ENCODE measurements around the gene DENND1C. TPM values are rescaled to one million over a fixed set of nuclear protein-coding genes. Genes with fewer than 3 reads are reported as not detected.
"Not testable (repeated sequence)": the region's sequence is repeated elsewhere in the genome, so short reads cannot be mapped to it uniquely, and the experiment has no call there.

Gene DENND1C
- polyA plus RNA-seq, 3 donors = 37.1 to 40.5 (median 40.0) TPM

DNA sequence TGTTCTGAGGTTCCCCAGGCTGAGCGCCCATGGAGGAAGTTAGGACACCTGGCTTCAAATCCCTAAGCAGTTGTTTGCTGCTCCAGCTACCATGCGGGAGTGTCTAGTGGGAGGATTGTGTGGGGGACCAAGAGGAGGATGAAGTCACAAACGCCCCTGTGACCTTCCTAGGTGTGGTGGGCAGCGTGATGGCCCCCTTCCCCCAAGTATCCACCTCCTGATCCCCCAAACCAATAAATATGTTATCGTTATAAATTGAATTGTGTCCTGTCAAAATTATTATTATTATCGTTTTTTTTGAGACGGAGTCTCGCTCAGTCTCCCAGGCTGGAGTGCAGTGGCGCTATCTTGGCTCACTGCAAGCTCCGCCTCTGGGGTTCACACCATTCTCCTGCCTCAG is 47.9 kb downstream of the DENND1C start, which contains the start of gene SLC25A41:
Gene SLC25A41, minus strand, starts transcription at position 101 of the 400 bp plus-strand sequence. Its CDS starts 70 bp downstream, at position 31.
- DNase-seq (ENCODE audit: extremely low read depth in 1 of 11, low read depth in 9 of 11, low spot score in 4 of 11) = no peak

DNA sequence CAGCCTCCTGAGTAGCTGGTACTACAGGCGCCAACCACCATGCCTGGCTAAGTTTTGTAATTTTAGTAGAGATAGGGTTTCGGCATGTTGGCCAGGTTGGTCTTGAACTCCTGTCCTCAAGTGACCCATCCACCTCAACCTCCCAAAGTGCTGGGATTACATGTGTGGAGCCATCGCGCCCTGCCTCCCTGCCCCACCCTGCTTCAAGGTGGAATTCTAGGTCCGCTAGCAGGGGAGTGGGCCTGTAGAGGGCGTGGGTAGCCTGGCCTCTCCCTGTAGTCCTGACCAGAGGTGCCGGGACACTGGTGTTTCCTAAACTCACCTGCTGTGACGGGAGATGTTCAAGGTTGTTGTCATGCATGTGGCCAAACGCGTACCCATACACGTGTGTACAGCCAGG is 48.4 kb downstream of the DENND1C start:
- DNase-seq (ENCODE audit: extremely low read depth in 1 of 11, low read depth in 9 of 11, low spot score in 4 of 11) = no peak

DNA sequence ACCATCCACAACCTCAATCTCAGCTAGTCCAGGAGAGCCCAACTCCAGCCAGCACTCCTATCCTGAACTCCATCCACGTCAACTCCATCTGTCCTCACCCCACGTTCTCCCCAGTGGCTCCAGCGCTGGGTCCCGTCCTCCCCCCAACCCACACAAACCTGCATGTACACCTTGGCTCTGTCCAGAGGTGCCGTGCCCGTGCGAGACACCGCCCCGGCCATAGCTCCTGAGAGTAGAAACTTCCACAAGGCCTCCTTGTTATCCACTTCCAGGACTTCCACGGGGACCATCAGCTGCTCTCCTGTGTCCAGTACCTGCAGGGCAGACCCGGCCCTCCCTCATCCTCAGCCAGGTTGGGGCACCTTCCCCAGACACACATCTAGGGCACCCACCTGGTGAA is 49.7 kb downstream of the DENND1C start:
- DNase-seq (ENCODE audit: extremely low read depth in 1 of 11, low read depth in 9 of 11, low spot score in 4 of 11) = no peak

DNA sequence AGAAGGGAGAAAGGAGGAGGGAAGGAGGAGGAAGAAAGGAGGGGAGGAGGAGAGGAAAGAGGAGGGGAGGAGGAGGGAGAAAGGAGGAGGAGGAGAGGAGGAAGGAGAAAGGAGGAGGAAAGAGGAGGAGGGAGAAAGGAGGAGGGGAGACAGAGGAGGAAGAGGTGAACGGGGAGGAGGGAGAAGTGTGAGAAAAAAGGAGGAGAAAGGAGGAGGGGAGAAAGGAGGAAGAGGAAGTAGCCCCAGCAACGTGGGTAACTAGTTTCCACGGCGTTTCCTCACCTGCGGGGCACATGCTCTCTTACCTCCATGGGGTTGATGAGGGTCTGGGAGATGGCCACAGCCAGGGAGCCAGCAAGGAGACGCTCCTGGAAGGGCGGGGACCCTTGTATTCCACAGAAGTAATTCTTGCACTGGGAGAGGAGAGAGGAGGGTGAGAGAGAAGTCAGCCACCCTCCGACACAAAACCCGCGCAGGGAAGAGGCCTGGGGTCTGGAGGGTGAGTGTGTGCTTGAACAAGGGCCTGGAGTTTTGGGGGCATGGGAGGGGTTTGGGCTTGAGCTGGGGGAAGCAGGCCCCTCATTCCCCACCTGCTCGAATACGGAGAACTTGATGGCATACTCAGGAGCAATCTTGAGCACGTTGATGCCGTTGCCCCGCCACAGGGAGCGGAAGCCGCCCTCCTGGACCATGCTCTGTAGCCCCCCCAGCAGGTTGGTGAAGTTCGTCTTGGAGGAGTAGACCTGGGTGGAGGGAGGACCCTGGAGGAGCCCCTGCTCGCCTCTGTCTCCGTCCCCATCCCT is 52.0 kb downstream of the DENND1C start:
- DNase-seq (ENCODE audit: extremely low read depth in 1 of 11, low read depth in 9 of 11, low spot score in 4 of 11) = no peak

DNA sequence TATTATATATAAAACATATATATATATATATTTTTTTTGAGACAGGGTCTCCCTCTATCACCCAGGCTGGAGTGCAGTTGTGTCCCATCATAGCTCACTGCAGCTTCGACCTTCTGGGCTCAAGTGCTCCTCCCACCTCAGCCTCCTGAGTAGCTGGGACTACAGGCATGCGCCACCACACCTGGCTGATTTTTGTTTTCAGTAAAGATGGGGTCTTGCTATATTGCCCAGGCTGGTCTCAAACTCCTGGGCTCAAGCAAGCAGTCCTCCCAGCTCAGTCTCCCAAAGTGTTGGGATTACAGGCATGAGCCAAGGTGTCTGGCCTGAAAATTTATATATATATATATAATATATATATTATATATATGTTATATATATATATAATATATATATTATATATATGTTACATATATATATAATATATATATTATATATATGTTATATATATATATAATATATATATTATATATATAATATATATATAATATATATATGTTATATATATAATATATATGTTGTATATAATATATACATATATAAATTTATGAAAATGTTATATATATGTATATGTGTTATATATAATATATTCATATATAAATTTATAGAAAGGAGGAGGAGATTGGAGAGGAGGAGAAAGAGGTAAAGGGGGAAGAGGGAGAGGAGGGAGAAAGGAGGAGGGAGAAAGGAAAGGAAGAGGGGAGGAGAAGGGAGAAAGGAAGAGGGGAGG is 52.7 kb downstream of the DENND1C start:
- not testable (repeated sequence) for DNase-seq (ENCODE audit: extremely low read depth in 1 of 11, low read depth in 9 of 11, low spot score in 4 of 11)

DNA sequence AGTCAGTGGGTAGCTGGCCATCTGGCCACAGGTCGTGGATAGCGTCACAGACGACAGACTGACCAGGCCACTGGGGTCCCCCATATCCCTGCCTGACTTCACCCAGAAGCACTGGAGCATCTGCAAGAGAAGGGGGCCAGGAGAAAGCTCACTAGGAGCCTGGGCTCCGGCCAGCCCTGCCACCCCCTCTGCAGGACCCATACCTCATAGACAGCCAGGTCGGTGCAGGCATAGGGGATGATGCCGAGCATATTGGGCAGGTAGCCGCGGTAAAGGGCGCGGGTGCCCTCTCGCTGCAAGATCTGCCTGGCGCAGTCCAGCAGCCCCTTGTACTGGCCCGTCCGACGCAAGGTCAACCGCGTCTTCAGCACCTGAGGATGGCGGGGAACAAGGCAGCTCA is 54.5 kb downstream of the DENND1C start:
- no peak for DNase-seq (ENCODE audit: extremely low read depth in 1 of 11, low read depth in 9 of 11, low spot score in 4 of 11)

DNA sequence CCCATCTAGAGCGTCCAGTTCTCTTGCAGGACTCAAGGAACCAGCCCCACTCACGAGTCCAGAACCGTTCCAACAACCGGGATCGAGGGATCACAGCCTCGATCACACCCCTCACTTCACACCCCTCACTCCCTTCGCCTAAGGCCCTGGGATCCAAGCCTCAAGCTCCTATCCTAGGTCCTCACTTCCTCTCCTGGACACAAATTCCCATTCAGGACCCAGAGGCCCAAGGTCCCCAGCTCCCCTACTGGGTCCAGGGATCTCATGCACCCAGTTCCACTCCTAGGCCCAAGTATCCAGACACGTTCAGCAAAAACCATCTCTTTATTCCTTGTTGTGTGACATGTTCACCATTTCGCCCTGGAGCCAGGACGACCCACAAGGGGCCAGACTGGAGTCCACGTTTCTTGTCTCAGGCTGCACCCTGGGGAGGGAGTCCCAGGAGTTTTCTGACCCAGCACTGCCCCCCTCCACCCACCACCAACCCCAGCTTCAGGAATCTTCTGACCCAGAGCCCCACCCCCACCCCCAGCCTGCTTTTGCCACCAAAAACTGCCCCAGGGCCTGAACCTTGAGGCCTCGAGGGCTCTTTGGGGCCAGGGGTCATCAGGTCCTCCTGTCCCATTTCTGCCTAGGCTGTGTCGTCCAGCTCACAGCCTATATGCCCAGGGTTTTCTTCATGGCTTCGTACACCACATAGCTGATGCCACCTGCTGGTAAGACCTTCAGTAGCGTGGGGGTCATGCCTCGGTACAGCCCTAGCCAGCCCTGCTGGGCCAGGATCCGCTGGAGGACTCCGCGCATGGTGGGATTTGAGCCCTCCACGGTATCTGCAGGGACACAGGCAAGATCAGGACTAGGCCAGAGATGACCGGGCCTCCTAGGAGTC is 55.6 kb downstream of the DENND1C start:
- no peak for DNase-seq (ENCODE audit: extremely low read depth in 1 of 11, low read depth in 9 of 11, low spot score in 4 of 11)

DNA sequence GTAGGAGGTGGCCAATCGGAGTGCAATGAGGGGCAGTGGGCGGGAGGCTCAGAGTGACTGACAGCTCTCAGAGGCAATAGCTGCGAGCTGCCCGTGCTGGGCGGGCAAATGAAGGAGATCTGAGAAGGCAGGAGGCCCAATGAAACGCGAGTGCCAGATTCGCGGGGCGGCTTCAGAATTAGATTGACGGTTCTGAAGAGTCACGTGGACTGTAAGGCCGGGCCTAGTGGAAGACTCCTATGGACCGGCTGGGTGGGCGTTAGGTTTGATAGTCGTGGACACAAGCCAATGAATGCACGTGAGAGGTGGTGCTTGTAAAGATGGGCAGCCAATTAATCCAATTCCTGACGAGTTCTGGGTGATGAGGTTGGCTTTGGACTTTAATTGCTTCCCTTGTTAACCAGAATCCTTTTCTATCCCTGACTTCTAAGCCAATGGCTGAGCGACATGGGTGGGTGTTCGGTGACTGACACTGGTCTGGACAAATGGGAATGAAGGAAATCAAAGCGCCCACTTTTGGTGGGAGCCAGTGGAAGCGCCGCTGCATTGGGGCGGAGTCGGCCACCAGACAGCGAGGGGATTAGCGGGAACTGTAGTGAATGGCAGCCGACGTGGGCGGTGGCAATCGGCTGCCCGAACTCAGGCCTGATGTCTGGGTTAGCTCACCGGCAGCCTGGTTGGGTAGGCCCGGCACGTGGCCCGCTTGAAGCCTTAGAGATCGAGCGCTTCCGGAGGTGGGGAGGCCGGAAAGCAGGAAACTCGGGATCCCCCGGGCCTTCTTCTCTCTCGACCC is 56.5 kb downstream of the DENND1C start:
- peak; percentile 99 to 100 (median 100) for DNase-seq (ENCODE audit: extremely low read depth in 1 of 11, low read depth in 9 of 11, low spot score in 4 of 11)

DNA sequence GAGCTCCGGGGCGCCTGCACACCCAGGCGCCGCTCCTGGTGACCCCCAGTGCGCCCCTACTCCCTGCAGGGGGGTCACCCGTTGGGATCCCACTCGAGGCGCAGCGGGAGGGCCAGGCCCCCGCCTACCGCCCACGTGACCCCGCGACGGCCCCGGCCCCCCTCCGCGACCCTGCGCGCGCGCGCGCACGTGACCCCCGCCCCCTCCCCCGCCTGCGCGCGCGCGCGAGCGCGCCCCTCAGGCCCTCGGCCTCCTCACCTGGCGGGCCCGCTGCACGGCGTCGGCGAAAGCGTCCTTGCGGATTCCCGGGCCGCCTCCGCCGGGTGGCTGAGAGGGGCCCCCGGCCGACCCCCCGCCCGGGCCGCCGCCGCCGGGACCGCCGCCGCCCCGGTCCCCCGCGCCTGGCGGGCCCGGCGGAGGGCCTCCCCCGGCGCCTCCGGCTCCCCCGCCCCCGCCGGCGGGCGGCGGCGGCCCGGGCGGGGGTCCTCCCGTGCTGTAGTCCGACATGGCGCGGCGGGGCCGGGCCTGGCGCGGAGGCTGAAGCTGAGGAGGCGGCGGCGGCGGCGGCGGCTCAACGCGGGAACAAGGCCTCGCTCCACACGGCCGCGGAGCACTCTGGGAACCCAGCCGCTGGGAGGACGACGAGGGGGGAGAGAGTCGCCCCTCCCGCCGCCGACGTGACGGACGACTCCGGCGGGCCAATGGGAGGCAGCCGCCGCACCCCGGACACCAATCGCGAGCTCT is 57.2 kb downstream of the DENND1C start, which contains the start of gene KHSRP:
Gene KHSRP, minus strand, starts transcription at position 617 of the 744 bp plus-strand sequence. Its CDS starts 110 bp downstream, at position 507.
- no peak for DNase-seq (ENCODE audit: extremely low read depth in 1 of 11, low read depth in 9 of 11, low spot score in 4 of 11)

DNA sequence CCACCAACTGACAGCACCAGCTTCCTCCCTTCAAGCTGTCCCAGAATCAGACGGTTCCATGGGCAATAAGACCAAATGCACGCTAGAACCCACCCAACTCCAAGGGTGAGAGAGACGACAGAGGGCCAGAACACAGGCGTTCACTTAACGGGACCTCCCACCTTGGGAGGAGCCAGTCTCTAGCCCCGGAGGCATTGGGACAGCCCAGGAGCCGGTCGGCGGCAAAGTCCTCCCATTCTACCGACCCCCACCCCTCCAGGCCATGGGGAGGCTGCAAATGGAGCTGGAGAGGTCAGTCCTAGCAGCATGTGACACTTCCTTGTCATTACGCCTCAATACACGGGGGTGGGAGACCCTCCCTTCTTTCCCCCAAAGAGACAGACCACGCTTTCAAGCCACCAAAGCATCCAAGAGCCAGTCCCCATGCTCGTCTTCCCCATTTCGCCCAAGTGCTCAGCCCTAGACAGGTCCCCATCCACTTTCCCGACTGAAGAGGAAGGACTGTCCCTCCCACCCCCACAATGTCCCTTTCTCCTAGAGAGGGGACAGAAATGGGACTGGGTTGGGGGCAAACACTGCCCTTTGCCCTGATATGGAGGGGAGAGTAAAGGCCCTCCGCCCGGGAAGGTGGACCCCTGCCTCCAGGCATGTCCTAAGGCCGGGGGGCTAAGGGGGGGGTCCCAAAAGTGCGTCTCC is 57.9 kb downstream of the DENND1C start:
- no peak for DNase-seq (ENCODE audit: extremely low read depth in 1 of 11, low read depth in 9 of 11, low spot score in 4 of 11)

DNA sequence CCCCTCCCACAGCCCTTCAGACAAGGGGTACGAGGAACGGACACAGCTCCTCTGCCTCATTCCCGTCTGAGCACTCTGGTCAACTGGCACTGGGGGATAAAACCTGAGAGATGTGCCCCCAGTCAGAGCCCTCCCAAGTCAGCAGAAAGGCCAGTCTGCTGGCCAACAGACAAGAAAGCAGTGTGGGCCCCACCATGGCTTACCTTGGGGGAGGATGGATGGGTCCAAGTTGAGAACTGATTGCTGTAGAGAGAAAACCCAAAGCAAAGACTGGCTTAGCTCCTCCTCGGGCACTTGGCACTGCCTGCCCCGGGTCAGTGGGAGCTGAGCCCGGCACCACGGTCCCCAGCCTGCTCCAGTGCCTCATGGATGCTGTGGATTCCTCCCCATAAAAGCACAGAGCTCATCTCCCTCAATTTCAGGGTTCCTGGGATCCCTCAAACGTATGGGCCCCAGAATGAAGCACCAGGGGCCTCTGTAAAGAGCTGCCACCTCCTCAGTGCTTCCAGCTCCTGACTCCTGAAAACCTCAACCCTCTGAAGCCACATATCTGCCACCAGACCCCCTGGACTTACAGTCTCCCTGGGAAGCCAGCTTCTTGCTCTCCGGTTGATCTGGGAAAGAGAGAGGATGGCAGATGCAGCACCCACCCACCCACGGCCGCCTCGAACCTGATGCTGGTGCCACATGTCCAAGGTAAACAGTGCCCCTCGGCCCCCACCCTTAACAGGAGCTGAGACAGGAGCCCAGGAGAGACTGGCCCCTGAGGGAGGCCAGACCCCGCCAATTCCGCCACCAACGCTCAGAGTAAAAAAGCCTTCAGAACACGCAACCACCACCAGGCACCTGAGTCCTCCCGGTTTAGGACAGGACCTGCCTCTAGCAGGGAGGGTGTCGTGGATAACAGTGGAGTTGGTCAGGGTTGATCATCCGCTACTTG is 60.2 kb downstream of the DENND1C start:
- DNase-seq (ENCODE audit: extremely low read depth in 1 of 11, low read depth in 9 of 11, low spot score in 4 of 11) = no peak

DNA sequence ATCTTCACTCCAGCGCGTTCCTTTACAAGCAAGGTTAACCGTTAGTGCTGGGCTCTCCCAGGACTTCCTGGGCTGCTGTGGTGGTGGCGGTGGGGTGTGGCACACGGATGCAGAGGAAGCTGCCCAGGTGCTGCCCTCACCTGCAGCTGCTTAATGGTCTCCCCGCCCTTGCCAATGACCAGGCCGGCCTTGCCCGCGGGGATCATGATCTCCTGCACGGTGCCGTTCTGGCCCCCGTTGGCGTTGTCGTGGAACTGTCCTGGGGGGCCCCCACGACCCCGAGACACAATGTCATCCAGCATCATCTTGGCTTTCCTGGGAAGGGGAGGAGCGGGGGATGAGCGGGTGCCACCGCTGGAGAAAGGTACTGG is 63.0 kb downstream of the DENND1C start:
- DNase-seq (ENCODE audit: extremely low read depth in 1 of 11, low read depth in 9 of 11, low spot score in 4 of 11) = no peak

DNA sequence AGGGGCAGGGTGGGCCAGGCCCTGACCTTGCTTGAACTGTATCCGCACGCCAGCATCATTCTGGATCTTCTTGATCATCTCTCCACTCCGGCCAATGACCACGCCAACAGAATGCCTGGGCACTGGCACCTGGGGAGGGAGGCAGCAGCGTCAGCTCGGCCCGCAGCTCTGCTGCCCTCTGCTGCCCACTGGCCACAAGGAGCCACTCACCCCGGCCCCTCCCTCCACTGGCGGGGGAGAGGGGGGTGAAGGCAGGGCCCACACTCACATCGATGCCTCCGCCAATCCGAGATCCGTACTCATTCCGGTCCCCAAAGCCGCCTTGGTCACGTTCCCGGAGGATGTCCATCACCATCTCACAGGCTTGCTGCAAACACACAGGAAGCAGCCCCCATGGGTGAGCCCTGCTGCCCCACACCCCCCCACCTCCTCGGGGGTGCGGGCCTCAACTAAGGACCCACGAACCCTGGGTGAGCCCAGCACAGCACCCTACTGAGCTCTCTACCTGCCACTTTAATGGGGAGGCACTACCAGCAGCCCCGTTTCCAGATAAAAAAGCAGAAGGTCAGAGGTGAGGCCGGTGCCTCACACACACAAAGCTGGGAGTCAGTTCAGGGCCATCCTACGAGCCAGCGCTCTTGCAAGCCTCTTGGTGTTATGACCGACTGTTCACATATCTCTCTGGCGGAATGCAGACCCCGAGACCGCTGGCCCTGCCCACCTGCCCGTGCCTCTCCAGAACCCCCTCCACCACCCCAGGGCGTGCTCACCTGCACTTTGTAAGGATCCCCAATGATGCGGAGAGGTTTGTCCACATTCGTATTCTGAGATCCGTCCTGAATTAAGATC is 63.6 kb downstream of the DENND1C start:
- DNase-seq (ENCODE audit: extremely low read depth in 1 of 11, low read depth in 9 of 11, low spot score in 4 of 11) = no peak
